ENCODE data around the gene TAGLN3.

Gene TAGLN3

DNA sequence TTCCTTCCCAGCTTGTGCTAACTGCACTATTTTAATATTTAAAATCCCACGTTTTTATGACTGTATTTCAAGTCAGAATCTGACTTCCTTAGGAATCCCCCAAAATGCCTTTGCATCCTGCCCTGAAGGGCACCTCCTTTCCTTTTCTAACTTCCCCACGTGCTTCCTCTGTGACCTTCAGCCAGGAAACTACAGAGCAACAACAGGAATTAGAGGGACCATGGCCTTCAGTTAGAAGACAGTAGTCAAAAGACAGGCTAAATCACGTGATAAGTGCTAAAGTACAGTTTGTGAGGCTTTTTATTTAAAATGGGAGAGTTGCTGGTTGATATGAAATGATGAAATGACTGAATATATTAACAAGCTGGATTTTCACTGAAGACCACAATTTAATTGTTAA is 31.7 kb upstream of the TAGLN3 start:
- Histone ChIP-seq H3K27me3 (ENCODE audit: control insufficient read depth in 3 of 3, insufficient read depth in 3 of 3, low read depth in 1 of 3, low read length in 3 of 3) (no peaks in the 10 kb centered on the region), H2BK5ac (ENCODE audit: low read length) (no peak overlapping the region), H2BK15ac (ENCODE audit: low read length) (no peak overlapping the region), H3K23ac (ENCODE audit: low read depth, low read length, poor library complexity) (no peak overlapping the region), H3K9me3 (replicated peaks in 1 of 2; ENCODE audit: control insufficient read depth in 2 of 2, insufficient read depth in 1 of 2, low read depth in 1 of 2, low read length in 2 of 2) (no peaks in the 10 kb centered on the region), H2AFZ (ENCODE audit: low read length) (no peak overlapping the region), H3K14ac (ENCODE audit: low read length) (no peak overlapping the region), H3K4ac (ENCODE audit: low read length) (no peak overlapping the region), H2AK5ac (ENCODE audit: low read depth, low read length) (no peak overlapping the region), H3K36me3 (replicated peaks in 1 of 2; ENCODE audit: control insufficient read depth in 2 of 2, insufficient read depth in 2 of 2, low read length in 2 of 2) (peaks cover 0 to 91% of the 10 kb centered on the region in 2 donors), H4K91ac (ENCODE audit: low read depth, low read length, poor library complexity) (no peak overlapping the region), H3K4me2 (ENCODE audit: insufficient read depth, low read length, poor library complexity, severe bottlenecking) (no peak overlapping the region), H4K8ac (ENCODE audit: low read depth, low read length) (no peak overlapping the region), H3K4me3 (ENCODE audit: low read length in 2 of 2) (no peak overlapping the region), H3K27ac (replicated peaks; ENCODE audit: low read length) (no peak overlapping the region), H2BK120ac (ENCODE audit: low read depth, low read length) (no peak overlapping the region), H3K9ac (ENCODE audit: low read depth, low read length, poor library complexity) (no peak overlapping the region), H2BK12ac (ENCODE audit: low read length) (no peak overlapping the region), H3K79me1 (ENCODE audit: low read depth, low read length) (no peaks in the 10 kb centered on the region), H3K4me1 (ENCODE audit: control insufficient read depth in 2 of 2, insufficient read depth in 1 of 2, low read depth in 1 of 2, low read length in 2 of 2) (peaks cover 0 to 22% of the 10 kb centered on the region in 2 donors), H3K18ac (ENCODE audit: low read length) (no peak overlapping the region)
- no CpG with 5 or more reads among the region's 3 CpGs for WGBS, 2 donors (ENCODE audit: extremely low coverage in 2 of 2, insufficient read length in 2 of 2, insufficient replicate concordance in 1 of 2)
- DNase-seq (ENCODE audit: low spot score), result no peak

DNA sequence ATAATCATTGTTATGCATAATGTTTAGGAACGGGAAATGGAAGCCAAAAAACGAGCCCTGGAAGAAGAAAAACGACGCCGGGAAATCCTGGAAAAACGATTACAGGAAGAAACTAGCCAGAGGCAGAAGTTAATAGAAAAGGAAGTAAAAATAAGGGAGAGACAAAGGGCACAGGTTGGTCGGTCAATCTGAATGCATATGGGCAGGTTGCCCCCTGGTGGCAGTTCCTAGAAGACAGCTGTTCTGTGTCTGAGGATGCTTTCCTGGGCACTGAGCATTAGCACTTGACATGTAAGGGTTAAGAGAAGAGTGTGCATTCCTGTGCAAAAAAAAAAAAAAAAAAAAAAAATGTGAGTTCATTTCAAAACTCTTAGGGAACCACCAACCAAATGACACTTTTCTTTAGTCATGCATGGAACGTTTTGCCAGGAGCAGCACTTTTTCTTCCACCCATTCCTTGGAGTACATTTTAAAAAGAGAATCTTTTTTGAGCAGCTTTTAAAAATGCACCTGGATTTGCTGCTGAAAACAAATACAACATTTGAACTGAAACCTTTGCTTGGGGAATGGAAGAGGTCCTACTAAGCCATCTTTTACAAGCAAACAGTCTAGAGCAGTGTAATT is 31.0 kb upstream of the TAGLN3 start:
- Histone ChIP-seq H2AFZ (ENCODE audit: low read length) (peak overlapping the region; percentile 32), H3K4me3 (ENCODE audit: low read length in 2 of 2) (no peak overlapping the region), H3K4me2 (ENCODE audit: insufficient read depth, low read length, poor library complexity, severe bottlenecking) (no peak overlapping the region), H3K9me3 (replicated peaks in 1 of 2; ENCODE audit: control insufficient read depth in 2 of 2, insufficient read depth in 1 of 2, low read depth in 1 of 2, low read length in 2 of 2) (no peaks in the 10 kb centered on the region), H3K23ac (ENCODE audit: low read depth, low read length, poor library complexity) (no peak overlapping the region), H3K14ac (ENCODE audit: low read length) (no peak overlapping the region), H3K18ac (ENCODE audit: low read length) (no peak overlapping the region), H3K27ac (replicated peaks; ENCODE audit: low read length) (no peak overlapping the region), H3K9ac (ENCODE audit: low read depth, low read length, poor library complexity) (no peak overlapping the region), H2BK5ac (ENCODE audit: low read length) (no peak overlapping the region), H2BK12ac (ENCODE audit: low read length) (no peak overlapping the region), H2BK120ac (ENCODE audit: low read depth, low read length) (no peak overlapping the region), H2AK5ac (ENCODE audit: low read depth, low read length) (no peak overlapping the region), H4K8ac (ENCODE audit: low read depth, low read length) (no peak overlapping the region), H2BK15ac (ENCODE audit: low read length) (no peak overlapping the region), H3K36me3 (replicated peaks in 1 of 2; ENCODE audit: control insufficient read depth in 2 of 2, insufficient read depth in 2 of 2, low read length in 2 of 2) (peaks cover 0 to 87% of the 10 kb centered on the region in 2 donors), H3K4me1 (ENCODE audit: control insufficient read depth in 2 of 2, insufficient read depth in 1 of 2, low read depth in 1 of 2, low read length in 2 of 2) (peaks cover 0 to 21% of the 10 kb centered on the region in 2 donors), H4K91ac (ENCODE audit: low read depth, low read length, poor library complexity) (no peak overlapping the region), H3K4ac (ENCODE audit: low read length) (no peak overlapping the region), H3K79me1 (ENCODE audit: low read depth, low read length) (no peaks in the 10 kb centered on the region), H3K27me3 (ENCODE audit: control insufficient read depth in 3 of 3, insufficient read depth in 3 of 3, low read depth in 1 of 3, low read length in 3 of 3) (no peaks in the 10 kb centered on the region)
- DNase-seq (ENCODE audit: low spot score), result peak; percentile 82
- WGBS, 2 donors (ENCODE audit: extremely low coverage in 2 of 2, insufficient read length in 2 of 2, insufficient replicate concordance in 1 of 2), result no CpG with 5 or more reads among the region's 8 CpGs

DNA sequence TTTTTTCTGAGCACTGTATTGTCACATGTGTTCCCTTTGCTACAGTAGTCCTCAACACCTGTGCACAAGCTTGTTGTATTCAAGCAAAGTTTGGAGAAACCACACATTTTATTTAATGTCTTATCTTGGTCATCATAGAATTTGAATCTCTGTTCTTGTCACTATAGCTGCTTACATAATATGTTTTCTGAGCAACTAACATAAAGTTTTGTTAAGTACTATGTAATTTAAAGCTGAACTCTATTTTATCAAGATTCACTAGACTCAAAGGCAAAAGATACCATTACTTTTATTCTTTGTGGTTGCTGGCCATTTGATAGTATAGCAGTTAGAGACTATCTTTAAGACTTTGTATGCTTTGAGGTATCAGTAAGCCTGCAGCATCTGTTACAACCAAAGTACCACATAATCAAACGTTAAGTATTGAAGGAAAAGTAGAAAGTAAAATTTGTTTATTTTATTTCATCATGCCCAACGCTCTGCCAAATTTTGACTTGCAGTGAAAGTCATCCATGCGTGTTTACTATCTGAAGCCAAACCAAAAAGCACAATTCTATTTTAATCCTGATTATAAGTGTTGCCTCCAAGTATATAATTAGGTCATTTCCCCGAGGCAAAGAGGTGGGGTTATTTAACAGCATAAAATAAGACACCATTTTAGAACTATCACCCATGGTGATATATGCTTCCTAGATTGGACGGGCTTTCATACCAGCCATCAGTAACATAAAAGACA is 30.2 kb upstream of the TAGLN3 start:
- no peak overlapping the region for H3K18ac ChIP-seq (ENCODE audit: low read length)

DNA sequence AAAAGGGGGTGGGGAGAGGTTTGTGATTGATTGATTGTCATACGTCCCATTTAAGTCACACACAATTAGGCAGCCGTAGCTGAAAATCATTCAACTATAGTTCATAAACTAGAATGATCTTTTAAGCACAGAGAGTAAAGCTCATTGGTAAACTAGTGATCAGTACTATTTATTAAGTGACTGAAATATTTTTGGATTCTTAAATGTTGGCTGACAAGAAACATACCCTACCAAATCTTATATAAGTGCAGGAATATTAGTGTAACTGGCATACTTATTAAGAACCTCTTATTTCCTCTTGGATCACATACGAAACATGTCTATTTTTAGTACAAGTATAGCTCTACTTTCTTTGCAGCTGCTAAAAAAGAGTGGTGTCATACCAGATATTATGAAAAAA is 28.3 kb upstream of the TAGLN3 start:
- Histone ChIP-seq H3K9me3 (replicated peaks in 1 of 2; ENCODE audit: control insufficient read depth in 2 of 2, insufficient read depth in 1 of 2, low read depth in 1 of 2, low read length in 2 of 2) (no peaks in the 10 kb centered on the region), H4K8ac (ENCODE audit: low read depth, low read length) (no peak overlapping the region), H3K4me1 (ENCODE audit: control insufficient read depth in 2 of 2, insufficient read depth in 1 of 2, low read depth in 1 of 2, low read length in 2 of 2) (peaks cover 0 to 21% of the 10 kb centered on the region in 2 donors), H2BK12ac (ENCODE audit: low read length) (no peak overlapping the region), H3K23ac (ENCODE audit: low read depth, low read length, poor library complexity) (no peak overlapping the region), H2BK120ac (ENCODE audit: low read depth, low read length) (no peak overlapping the region), H3K27me3 (ENCODE audit: control insufficient read depth in 3 of 3, insufficient read depth in 3 of 3, low read depth in 1 of 3, low read length in 3 of 3) (no peaks in the 10 kb centered on the region), H3K79me1 (ENCODE audit: low read depth, low read length) (no peaks in the 10 kb centered on the region), H3K4me3 (ENCODE audit: low read length in 2 of 2) (no peak overlapping the region), H3K9ac (ENCODE audit: low read depth, low read length, poor library complexity) (no peak overlapping the region), H3K4ac (ENCODE audit: low read length) (no peak overlapping the region), H3K14ac (ENCODE audit: low read length) (no peak overlapping the region), H2AFZ (ENCODE audit: low read length) (no peak overlapping the region), H3K18ac (ENCODE audit: low read length) (no peak overlapping the region), H2AK5ac (ENCODE audit: low read depth, low read length) (no peak overlapping the region), H2BK15ac (ENCODE audit: low read length) (no peak overlapping the region), H3K4me2 (ENCODE audit: insufficient read depth, low read length, poor library complexity, severe bottlenecking) (no peak overlapping the region), H3K27ac (replicated peaks; ENCODE audit: low read length) (no peak overlapping the region), H4K91ac (ENCODE audit: low read depth, low read length, poor library complexity) (no peak overlapping the region), H3K36me3 (replicated peaks in 1 of 2; ENCODE audit: control insufficient read depth in 2 of 2, insufficient read depth in 2 of 2, low read length in 2 of 2) (peaks cover 0 to 87% of the 10 kb centered on the region in 2 donors), H2BK5ac (ENCODE audit: low read length) (no peak overlapping the region)
- no peak for DNase-seq (ENCODE audit: low spot score)
- WGBS, 2 donors (ENCODE audit: extremely low coverage in 2 of 2, insufficient read length in 2 of 2, insufficient replicate concordance in 1 of 2), result no CpG with 5 or more reads among the region's 3 CpGs

More for the DNA sequence above, 30.2 kb upstream of the TAGLN3 start:
- H3K79me1 ChIP-seq (ENCODE audit: low read depth, low read length), result no peaks in the 10 kb centered on the region
- H2BK12ac ChIP-seq (ENCODE audit: low read length), result no peak overlapping the region
- H3K36me3 ChIP-seq (replicated peaks in 1 of 2; ENCODE audit: control insufficient read depth in 2 of 2, insufficient read depth in 2 of 2, low read length in 2 of 2), result peaks cover 0 to 87% of the 10 kb centered on the region in 2 donors
- H3K23ac ChIP-seq (ENCODE audit: low read depth, low read length, poor library complexity), result no peak overlapping the region
- no peaks in the 10 kb centered on the region for H3K27me3 ChIP-seq (ENCODE audit: control insufficient read depth in 3 of 3, insufficient read depth in 3 of 3, low read depth in 1 of 3, low read length in 3 of 3)
- H3K4ac ChIP-seq (ENCODE audit: low read length), result no peak overlapping the region
- no peak overlapping the region for H3K4me2 ChIP-seq (ENCODE audit: insufficient read depth, low read length, poor library complexity, severe bottlenecking)
- no peak overlapping the region for H2AK5ac ChIP-seq (ENCODE audit: low read depth, low read length)
- no peak overlapping the region for H4K91ac ChIP-seq (ENCODE audit: low read depth, low read length, poor library complexity)
- no peak overlapping the region for H3K9ac ChIP-seq (ENCODE audit: low read depth, low read length, poor library complexity)
- no peak overlapping the region for H2BK15ac ChIP-seq (ENCODE audit: low read length)
- no peak overlapping the region for H3K4me3 ChIP-seq (ENCODE audit: low read length in 2 of 2)
- no peak overlapping the region for H2AFZ ChIP-seq (ENCODE audit: low read length)
- WGBS, 2 donors (ENCODE audit: extremely low coverage in 2 of 2, insufficient read length in 2 of 2, insufficient replicate concordance in 1 of 2), result no CpG with 5 or more reads among the region's 5 CpGs
- no peak overlapping the region for H2BK5ac ChIP-seq (ENCODE audit: low read length)
- H3K14ac ChIP-seq (ENCODE audit: low read length), result no peak overlapping the region
- DNase-seq (ENCODE audit: low spot score), result no peak
- peaks cover 0 to 21% of the 10 kb centered on the region in 2 donors for H3K4me1 ChIP-seq (ENCODE audit: control insufficient read depth in 2 of 2, insufficient read depth in 1 of 2, low read depth in 1 of 2, low read length in 2 of 2)
- H3K27ac ChIP-seq (replicated peaks; ENCODE audit: low read length), result no peak overlapping the region
- H3K9me3 ChIP-seq (replicated peaks in 1 of 2; ENCODE audit: control insufficient read depth in 2 of 2, insufficient read depth in 1 of 2, low read depth in 1 of 2, low read length in 2 of 2), result no peaks in the 10 kb centered on the region
- no peak overlapping the region for H2BK120ac ChIP-seq (ENCODE audit: low read depth, low read length)
- H4K8ac ChIP-seq (ENCODE audit: low read depth, low read length), result no peak overlapping the region
